ENCODE data around the gene EEF1A2. TPM values are rescaled to one million over a fixed set of nuclear protein-coding genes. Genes with fewer than 3 reads are reported as not detected.

The EEF1A2 gene
- total RNA-seq, 2 experiments from 2014 or later = 0.26 TPM; not detected in 1

- Mint-ChIP-seq H3K27ac (no peak overlapping the region), H3K27me3 (peaks cover 11% of the 10 kb centered on the region), H3K4me1 (peaks cover 12% of the 10 kb centered on the region), H3K9me3 (peaks cover 11% of the 10 kb centered on the region), H3K36me3 (peaks cover 3% of the 10 kb centered on the region), H3K4me3 (no peak overlapping the region)
- POLR2A ChIA-PET = no interaction called here
- DNase-seq = no peak
- no peak for ATAC-seq (ENCODE audit: low read depth)
These were observed 54.3 kb downstream of the EEF1A2 start for GRCh38 chr20:63444548-63444947.

- peaks cover 11% of the 10 kb centered on the region for H3K9me3 Mint-ChIP-seq
- POLR2A ChIA-PET = no interaction called here
- H3K36me3 Mint-ChIP-seq = peaks cover 3% of the 10 kb centered on the region
- peaks cover 11% of the 10 kb centered on the region for H3K27me3 Mint-ChIP-seq
- H3K4me1 Mint-ChIP-seq = peaks cover 12% of the 10 kb centered on the region
- peak overlapping the region; percentile 28 for H3K4me3 Mint-ChIP-seq
- ATAC-seq (ENCODE audit: low read depth) (no peak), DNase-seq (no peak)
- H3K27ac Mint-ChIP-seq = peak overlapping the region; percentile 54
These were observed 55.1 kb downstream of the EEF1A2 start for GRCh38 chr20:63443606-63444395.

- H3K27me3 Mint-ChIP-seq = peaks cover 4% of the 10 kb centered on the region
- peak; percentile 74 for DNase-seq
- ATAC-seq (ENCODE audit: low read depth) = peak; percentile 46
- H3K36me3 Mint-ChIP-seq = peaks cover 3% of the 10 kb centered on the region
- peak overlapping the region; percentile 47 for H3K27ac Mint-ChIP-seq
- H3K9me3 Mint-ChIP-seq = peaks cover 11% of the 10 kb centered on the region
- POLR2A ChIA-PET = interaction anchor here (1.2 to 2.4 kb wide), 2 partner anchors 79 to 95 kb away, joined by 5 to 11 read pairs; partner anchors contain the start of genes PPDPF and PTK6
- peaks cover 12% of the 10 kb centered on the region for H3K4me1 Mint-ChIP-seq
- H3K4me3 Mint-ChIP-seq = peak overlapping the region; percentile 44
These were observed 56.8 kb downstream of the EEF1A2 start for GRCh38 chr20:63442100-63442493.

- POLR2A ChIA-PET = interaction anchor here (1.0 to 2.4 kb wide), 3 partner anchors 80 to 515 kb away, joined by 3 to 11 read pairs (median 5); partner anchors contain the start of genes PPDPF, PTK6 and UCKL1
- peak; percentile 72 for ATAC-seq (ENCODE audit: low read depth)
- peak overlapping the region; percentile 47 for H3K27ac Mint-ChIP-seq
- DNase-seq = peak; percentile 63
- H3K36me3 Mint-ChIP-seq = peaks cover 3% of the 10 kb centered on the region
- peak overlapping the region; percentile 61 for H3K4me3 Mint-ChIP-seq
- H3K9me3 Mint-ChIP-seq = peaks cover 11% of the 10 kb centered on the region
- H3K27me3 Mint-ChIP-seq = peaks cover 8% of the 10 kb centered on the region
- H3K4me1 Mint-ChIP-seq = peaks cover 12% of the 10 kb centered on the region
These were observed 57.5 kb downstream of the EEF1A2 start for GRCh38 chr20:63441136-63442099.

GRCh38 chr20:63440366-63440955 lies 58.4 kb downstream of the EEF1A2 start:
- no peak for ATAC-seq (ENCODE audit: low read depth)
- POLR2A ChIA-PET = interaction anchor here (1.0 to 2.4 kb wide), 2 partner anchors 81 to 516 kb away, joined by 3 to 11 read pairs; partner anchors contain the start of genes PPDPF and UCKL1
- H3K4me1 Mint-ChIP-seq = peaks cover 12% of the 10 kb centered on the region
- peaks cover 3% of the 10 kb centered on the region for H3K36me3 Mint-ChIP-seq
- no peak overlapping the region for H3K27ac Mint-ChIP-seq
- peaks cover 10% of the 10 kb centered on the region for H3K27me3 Mint-ChIP-seq
- no peak for DNase-seq
- H3K4me3 Mint-ChIP-seq = no peak overlapping the region
- H3K9me3 Mint-ChIP-seq = peaks cover 11% of the 10 kb centered on the region

- Mint-ChIP-seq H3K4me1 (peaks cover 14% of the 10 kb centered on the region), H3K27ac (no peak overlapping the region), H3K4me3 (no peak overlapping the region), H3K36me3 (peaks cover 3% of the 10 kb centered on the region), H3K9me3 (peaks cover 11% of the 10 kb centered on the region), H3K27me3 (peaks cover 14% of the 10 kb centered on the region)
- DNase-seq (no peak), ATAC-seq (ENCODE audit: low read depth) (no peak)
- POLR2A ChIA-PET = interaction anchor here (1.0 to 2.4 kb wide), 2 partner anchors 81 to 517 kb away, joined by 3 to 11 read pairs; partner anchors contain the start of genes PPDPF and UCKL1
These were observed 59.0 kb downstream of the EEF1A2 start for GRCh38 chr20:63439866-63440265.

- Mint-ChIP-seq H3K9me3 (peaks cover 8% of the 10 kb centered on the region), H3K27me3 (peaks cover 14% of the 10 kb centered on the region), H3K4me3 (no peak overlapping the region), H3K36me3 (peaks cover 1% of the 10 kb centered on the region), H3K27ac (no peak overlapping the region), H3K4me1 (peaks cover 21% of the 10 kb centered on the region)
- POLR2A ChIA-PET = no interaction called here
- ATAC-seq (ENCODE audit: low read depth) = no peak
- DNase-seq = no peak
These were observed 60.8 kb downstream of the EEF1A2 start for GRCh38 chr20:63438121-63438520.

Other genes starting within 250 kb of the EEF1A2 start
- not detected for gene NKAIN4, start 244.6 kb downstream of the EEF1A2 start, total RNA-seq
- 10 to 100 TPM; 86.1 to 87.6 TPM for gene ARFGAP1, start 226.3 kb downstream of the EEF1A2 start, total RNA-seq
- under 1 TPM in 1 of 2 experiments, not detected in 1; 0.26 TPM for gene COL20A1, start 205.9 kb downstream of the EEF1A2 start, total RNA-seq
- gene CHRNA4, start 137.7 kb downstream of the EEF1A2 start, total RNA-seq = not detected
- gene KCNQ2, start 26.4 kb downstream of the EEF1A2 start, total RNA-seq = under 1 TPM; 0.19 to 0.37 TPM
- gene PPDPF, start 21.7 kb upstream of the EEF1A2 start, total RNA-seq = 100 to 1,000 TPM; 242 to 248 TPM
- under 1 TPM; 0.11 to 0.31 TPM for gene PTK6, start 38.3 kb upstream of the EEF1A2 start, total RNA-seq
- gene SRMS, start 48.7 kb upstream of the EEF1A2 start, total RNA-seq = not detected
- under 1 TPM; 0.48 to 0.55 TPM for gene FNDC11, start 55.1 kb upstream of the EEF1A2 start, total RNA-seq
- 100 to 1,000 TPM; 118 to 128 TPM for gene HELZ2, start 75.2 kb upstream of the EEF1A2 start, total RNA-seq
- 10 to 100 TPM; 20.5 to 21.6 TPM for gene GMEB2, start 128.0 kb upstream of the EEF1A2 start, total RNA-seq
- gene STMN3, start 154.3 kb upstream of the EEF1A2 start, total RNA-seq = 10 to 100 TPM; 42.1 to 45.6 TPM
- 10 to 100 TPM; 41.3 to 41.5 TPM for gene RTEL1, start 159.2 kb upstream of the EEF1A2 start, total RNA-seq
- not detected for gene TNFRSF6B, start 197.6 kb upstream of the EEF1A2 start, total RNA-seq
- 10 to 100 TPM; 68.8 to 73.1 TPM for gene ARFRP1, start 208.9 kb upstream of the EEF1A2 start, total RNA-seq
- gene ZGPAT, start 209.0 kb upstream of the EEF1A2 start, total RNA-seq = 10 to 100 TPM; 43.0 to 44.5 TPM
- gene LIME1, start 237.6 kb upstream of the EEF1A2 start, total RNA-seq = 100 to 1,000 TPM; 144 to 159 TPM
- gene SLC2A4RG, start 240.7 kb upstream of the EEF1A2 start, total RNA-seq = 100 to 1,000 TPM; 128 to 134 TPM

All from activated naive CD8-positive, alpha-beta T cell treated with anti-CD3 and anti-CD28 coated beads, Interleukin-2, amount 10 ng/mL, durations not matched to agents 7 days and 5 days (primary cell).